H9 (cell line): ENCODE measurements around the gene PAQR5. TPM values are rescaled to one million over a fixed set of nuclear protein-coding genes. Genes with fewer than 3 reads are reported as not detected.

Source experiments
- DNase-seq: peaks from one replicate; pipeline ENCODE4 v3.0.0-alpha.2; 2017
- H2AFZ ChIP-seq: one replicate; pipeline ENCODE4 v1.6.1; 2013; ENCODE audit warnings: mild to moderate bottlenecking, low read length, control low read depth, moderate library complexity
- H2AK5ac ChIP-seq: 2 replicates; pipeline ENCODE4 v1.6.1; 2013; ENCODE audit warnings: low read length, control low read depth, mixed read lengths; ENCODE audit not compliant: insufficient read length
- H2BK120ac ChIP-seq: one replicate; pipeline ENCODE4 v1.6.1; 2013; ENCODE audit warnings: low read depth, mild to moderate bottlenecking, low read length, control low read depth, inconsistent platforms; ENCODE audit not compliant: poor library complexity, severe bottlenecking
- H2BK12ac ChIP-seq: 2 replicates; pipeline ENCODE4 v1.6.1; 2013; ENCODE audit warnings: low read length, control low read depth, mixed read lengths, low read depth; ENCODE audit not compliant: insufficient read length
- H2BK15ac ChIP-seq: 2 replicates; pipeline ENCODE4 v1.6.1; 2013; ENCODE audit warnings: low read depth, low read length, control low read depth
- H2BK20ac ChIP-seq: one replicate; pipeline ENCODE4 v1.6.1; 2013; ENCODE audit warnings: low read depth, mild to moderate bottlenecking, low read length, control low read depth, inconsistent platforms; ENCODE audit not compliant: poor library complexity, severe bottlenecking
- H2BK5ac ChIP-seq: 2 replicates; pipeline ENCODE4 v1.6.1; 2013; ENCODE audit warnings: low read length, control low read depth, mixed read lengths; ENCODE audit not compliant: insufficient read length
- H3K14ac ChIP-seq: 2 replicates; pipeline ENCODE4 v1.6.1; 2013; ENCODE audit warnings: low read length, control low read depth; ENCODE audit not compliant: insufficient read depth
- H3K18ac ChIP-seq: 2 replicates; pipeline ENCODE4 v1.6.1; 2013; ENCODE audit warnings: low read depth, mild to moderate bottlenecking, mixed read lengths, low read length, control low read depth; ENCODE audit not compliant: insufficient read length
- H3K23ac ChIP-seq: 2 replicates; pipeline ENCODE4 v1.6.1; 2013; ENCODE audit warnings: low read length, control low read depth, mixed read lengths, low read depth; ENCODE audit not compliant: insufficient read length
- H3K23me2 ChIP-seq: 2 replicates; pipeline ENCODE4 v1.6.1; 2013; ENCODE audit warnings: low read depth, mild to moderate bottlenecking, mixed read lengths, low read length, control low read depth; ENCODE audit not compliant: insufficient read length, poor library complexity, severe bottlenecking
- H3K27ac ChIP-seq: 2 replicates; pipeline ENCODE4 v1.5.1; 2013; ENCODE audit warnings: low read length, control low read depth, mixed read lengths, low read depth; ENCODE audit not compliant: insufficient read length
- H3K27me3 ChIP-seq: 2 replicates; pipeline ENCODE4 v1.6.1; 2013; ENCODE audit warnings: low read length, control low read depth, inconsistent platforms; ENCODE audit not compliant: insufficient read depth
- H3K4ac ChIP-seq: 2 replicates; pipeline ENCODE4 v1.6.1; 2013; ENCODE audit warnings: low read depth, mild to moderate bottlenecking, control low read depth, inconsistent platforms, low read length, moderate library complexity
- H3K4me1 ChIP-seq: 2 replicates; pipeline ENCODE4 v1.6.1; 2013; ENCODE audit warnings: low read length, control low read depth, inconsistent platforms; ENCODE audit not compliant: insufficient read depth
- H3K4me2 ChIP-seq: 2 replicates; pipeline ENCODE4 v1.6.1; 2013; ENCODE audit warnings: low read length, control low read depth, mixed read lengths; ENCODE audit not compliant: insufficient read length, insufficient read depth
- H3K56ac ChIP-seq: 2 replicates; pipeline ENCODE4 v1.6.1; 2013; ENCODE audit warnings: low read depth, mild to moderate bottlenecking, mixed read lengths, low read length, control low read depth; ENCODE audit not compliant: insufficient read length
- H3K79me1 ChIP-seq: 2 replicates; pipeline ENCODE4 v1.6.1; 2013; ENCODE audit warnings: low read depth, mild to moderate bottlenecking, moderate library complexity, low read length, control low read depth, inconsistent platforms; ENCODE audit not compliant: insufficient read depth, poor library complexity, severe bottlenecking
- H3K79me2 ChIP-seq: 2 replicates; pipeline ENCODE4 v1.6.1; 2013; ENCODE audit warnings: low read length, control low read depth, inconsistent platforms; ENCODE audit not compliant: insufficient read depth
- H3K9ac ChIP-seq: 2 replicates; pipeline ENCODE4 v1.6.1; 2013; ENCODE audit warnings: low read length, control low read depth, mixed read lengths; ENCODE audit not compliant: insufficient read length; ENCODE audit errors: extremely low read depth
- H3K9me3 ChIP-seq: one replicate; pipeline ENCODE4 v1.6.1; 2013; ENCODE audit warnings: low read depth, low read length, inconsistent platforms; ENCODE audit not compliant: control insufficient read depth
- H3T11ph ChIP-seq: one replicate; pipeline ENCODE4 v1.6.1; 2013; ENCODE audit warnings: mild to moderate bottlenecking, low read length, control low read depth, inconsistent platforms
- H4K20me1 ChIP-seq: one replicate; pipeline ENCODE4 v1.6.1; 2013; ENCODE audit not compliant: control insufficient read depth, insufficient read length, insufficient read depth
- H4K5ac ChIP-seq: 2 replicates; pipeline ENCODE4 v1.6.1; 2013; ENCODE audit warnings: low read depth, mild to moderate bottlenecking, mixed read lengths, low read length, control low read depth; ENCODE audit not compliant: insufficient read length
- H4K8ac ChIP-seq: replicated peaks from 2 replicates; pipeline ENCODE4 v1.6.1; 2013; ENCODE audit warnings: low read length, control low read depth, mixed read lengths, low read depth; ENCODE audit not compliant: insufficient read length
- H4K91ac ChIP-seq: 2 replicates; pipeline ENCODE4 v1.6.1; 2013; ENCODE audit warnings: low read depth, mild to moderate bottlenecking, moderate library complexity, mixed read lengths, low read length, control low read depth; ENCODE audit not compliant: insufficient read length
- H3K27ac Mint-ChIP-seq, 3 experiments: 2 replicates in 2 of 3; 3 replicates in 1 of 3; pipeline ENCODE4 v1.8.0; 2020 to 2021; ENCODE audit warnings: mixed read lengths in 3 of 3, mild to moderate bottlenecking in 1 of 3, moderate library complexity in 1 of 3
- H3K27me3 Mint-ChIP-seq: 2 replicates; pipeline ENCODE4 v1.8.0; 2021; ENCODE audit warnings: low read depth, mild to moderate bottlenecking, moderate library complexity, mixed read lengths
- H3K36me3 Mint-ChIP-seq, 3 experiments: 2 replicates in 2 of 3; 3 replicates in 1 of 3; pipeline ENCODE4 v1.8.0; 2020 to 2021; ENCODE audit warnings: low read depth in 3 of 3, mixed read lengths in 3 of 3; ENCODE audit not compliant: insufficient read depth in 1 of 3
- H3K4me1 Mint-ChIP-seq, 2 experiments: 2 replicates each; pipeline ENCODE4 v1.8.0; 2020; ENCODE audit warnings: mixed read lengths in 2 of 2
- H3K4me3 Mint-ChIP-seq, 2 experiments: 2 replicates in 1 of 2; 3 replicates in 1 of 2; pipeline ENCODE4 v1.8.0; 2020 to 2021; ENCODE audit warnings: mild to moderate bottlenecking in 2 of 2, mixed read lengths in 2 of 2, moderate library complexity in 1 of 2
- H3K9me3 Mint-ChIP-seq, 2 experiments: 2 replicates in 1 of 2; 3 replicates in 1 of 2; pipeline ENCODE4 v1.8.0; 2020; ENCODE audit warnings: mild to moderate bottlenecking in 2 of 2, mixed read lengths in 2 of 2, moderate library complexity in 1 of 2
- WGBS: extraction: QIAGEN DNeasy Blood & Tissue Kit; methylation state at CpG from one replicate; pipeline ENCODE4 v1.1.7; 2013; ENCODE audit warnings: missing lambda C conversion rate, low lambda C conversion rate, mixed read lengths; ENCODE audit not compliant: insufficient read length; ENCODE audit errors: extremely low coverage; 5-methylcytosine and 5-hydroxymethylcytosine counted together
- total RNA-seq: library from RNA; stranded (reverse); gene quantifications from 2 replicates; pipeline ENCODE4 v1.2.1, GENCODE V29; 2021
- TF ChIP-seq, protein P1 (sequence below): fragments of 200-600 bp; sonication (generic); conservative IDR thresholded peaks from 3 replicates; pipeline ENCODE4 v1.8.0; 2021; ENCODE audit warnings: antibody characterized with exemption, mild to moderate bottlenecking

The PAQR5 gene
- total RNA-seq, 1 experiment from 2014 or later, result 1.6 TPM

DNA sequence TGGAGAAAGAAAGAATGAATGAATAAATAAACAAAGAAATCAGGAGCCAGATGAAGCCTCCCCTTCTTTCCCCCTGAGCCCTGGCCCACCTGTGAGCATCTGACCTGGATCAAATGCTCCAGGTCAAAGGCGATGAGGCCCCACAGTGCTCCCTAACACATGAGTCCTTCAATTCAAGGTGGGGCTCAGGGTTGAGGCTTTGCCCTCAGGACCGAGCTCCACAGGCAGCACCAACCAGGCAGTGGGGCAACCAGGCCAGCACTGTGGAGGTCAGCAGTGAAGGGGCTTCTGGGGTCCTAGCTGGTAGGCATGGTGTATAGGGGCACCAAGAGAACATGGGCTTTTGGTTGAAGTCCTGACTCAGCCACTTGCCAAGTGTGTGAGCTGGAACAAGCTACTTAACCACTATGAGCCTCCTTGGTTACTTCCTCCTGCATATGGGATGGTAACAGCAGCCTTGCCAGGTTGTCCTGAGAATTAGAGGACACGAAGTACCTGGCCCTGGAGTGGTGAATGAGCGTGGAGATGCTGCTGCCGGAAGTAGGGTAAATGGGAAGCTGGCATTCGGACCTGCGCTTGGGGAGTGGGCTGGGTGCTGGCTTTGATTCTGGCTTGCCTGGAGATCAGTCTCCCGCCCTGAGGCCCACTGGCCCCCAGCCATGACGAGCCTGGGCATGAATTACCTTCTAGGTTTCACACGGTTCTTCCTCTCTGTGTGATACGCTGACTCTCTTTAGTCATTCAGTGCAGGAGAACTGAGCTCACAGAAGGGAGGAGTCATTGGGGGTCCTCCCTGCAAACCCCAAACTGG, 10.0 kb upstream of the PAQR5 start:
- H3K79me2 ChIP-seq, result no peaks in the 10 kb centered on the region
- no peak overlapping the region for H3K9ac ChIP-seq
- no peak overlapping the region for H4K91ac ChIP-seq
- H3K79me1 ChIP-seq, result no peaks in the 10 kb centered on the region
- no peak overlapping the region for H3K27ac ChIP-seq
- H2BK120ac ChIP-seq, result no peak overlapping the region
- no peak overlapping the region for H2BK20ac ChIP-seq
- H3K27me3 ChIP-seq, result no peaks in the 10 kb centered on the region
- H2BK12ac ChIP-seq, result no peak overlapping the region
- Mint-ChIP-seq H3K4me1 (peaks cover 9 to 12% of the 10 kb centered on the region in 2 experiments; a peak in 3 of 4 replicates), H3K36me3 (no peaks in the 10 kb centered on the region), H3K4me3 (no peak overlapping the region), H3K9me3 (no peaks in the 10 kb centered on the region), H3K27me3 (peaks cover under 1% of the 10 kb centered on the region; the same call in 1 of the 2 replicates), H3K27ac (no peak overlapping the region; a peak in 1 of 7 replicates)
- no peak overlapping the region for H3T11ph ChIP-seq
- H2AK5ac ChIP-seq, result no peak overlapping the region
- no peaks in the 10 kb centered on the region; the same call in 1 of the 2 replicates for H3K4me1 ChIP-seq
- TF ChIP-seq, protein P1, sequence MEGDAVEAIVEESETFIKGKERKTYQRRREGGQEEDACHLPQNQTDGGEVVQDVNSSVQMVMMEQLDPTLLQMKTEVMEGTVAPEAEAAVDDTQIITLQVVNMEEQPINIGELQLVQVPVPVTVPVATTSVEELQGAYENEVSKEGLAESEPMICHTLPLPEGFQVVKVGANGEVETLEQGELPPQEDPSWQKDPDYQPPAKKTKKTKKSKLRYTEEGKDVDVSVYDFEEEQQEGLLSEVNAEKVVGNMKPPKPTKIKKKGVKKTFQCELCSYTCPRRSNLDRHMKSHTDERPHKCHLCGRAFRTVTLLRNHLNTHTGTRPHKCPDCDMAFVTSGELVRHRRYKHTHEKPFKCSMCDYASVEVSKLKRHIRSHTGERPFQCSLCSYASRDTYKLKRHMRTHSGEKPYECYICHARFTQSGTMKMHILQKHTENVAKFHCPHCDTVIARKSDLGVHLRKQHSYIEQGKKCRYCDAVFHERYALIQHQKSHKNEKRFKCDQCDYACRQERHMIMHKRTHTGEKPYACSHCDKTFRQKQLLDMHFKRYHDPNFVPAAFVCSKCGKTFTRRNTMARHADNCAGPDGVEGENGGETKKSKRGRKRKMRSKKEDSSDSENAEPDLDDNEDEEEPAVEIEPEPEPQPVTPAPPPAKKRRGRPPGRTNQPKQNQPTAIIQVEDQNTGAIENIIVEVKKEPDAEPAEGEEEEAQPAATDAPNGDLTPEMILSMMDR, result no peak
- no peak for DNase-seq
- H3K4me2 ChIP-seq, result no peak overlapping the region
- peaks cover 2% of the 10 kb centered on the region for H3K23me2 ChIP-seq
- no CpG with 5 or more reads among the region's 11 CpGs for WGBS
- no peak overlapping the region for H2AFZ ChIP-seq
- H3K23ac ChIP-seq, result no peak overlapping the region
- H2BK15ac ChIP-seq, result no peak overlapping the region
- no peak overlapping the region for H3K56ac ChIP-seq
- no peak overlapping the region for H3K18ac ChIP-seq
- H4K20me1 ChIP-seq, result no peaks in the 10 kb centered on the region
- no peak overlapping the region for H4K5ac ChIP-seq
- no peak overlapping the region for H3K4ac ChIP-seq
- no peaks in the 10 kb centered on the region for H3K9me3 ChIP-seq
- H3K14ac ChIP-seq, result no peak overlapping the region
- H4K8ac ChIP-seq, result no peak overlapping the region
- no peak overlapping the region for H2BK5ac ChIP-seq
